GM20000 (cell line): ENCODE data around the gene NUTF2.

ENCODE experiments used
- DNase-seq: peaks from one replicate; pipeline ENCODE4 v3.0.0; 2012; ENCODE audit warnings: low spot score
- TF ChIP-seq, protein P1 (sequence below): IDR thresholded peaks from 2 replicates; pipeline ENCODE4 v1.5.1; 2012; ENCODE audit warnings: mild to moderate bottlenecking, control low read depth; ENCODE audit errors: extremely low read depth, missing control alignments

Gene NUTF2

DNA sequence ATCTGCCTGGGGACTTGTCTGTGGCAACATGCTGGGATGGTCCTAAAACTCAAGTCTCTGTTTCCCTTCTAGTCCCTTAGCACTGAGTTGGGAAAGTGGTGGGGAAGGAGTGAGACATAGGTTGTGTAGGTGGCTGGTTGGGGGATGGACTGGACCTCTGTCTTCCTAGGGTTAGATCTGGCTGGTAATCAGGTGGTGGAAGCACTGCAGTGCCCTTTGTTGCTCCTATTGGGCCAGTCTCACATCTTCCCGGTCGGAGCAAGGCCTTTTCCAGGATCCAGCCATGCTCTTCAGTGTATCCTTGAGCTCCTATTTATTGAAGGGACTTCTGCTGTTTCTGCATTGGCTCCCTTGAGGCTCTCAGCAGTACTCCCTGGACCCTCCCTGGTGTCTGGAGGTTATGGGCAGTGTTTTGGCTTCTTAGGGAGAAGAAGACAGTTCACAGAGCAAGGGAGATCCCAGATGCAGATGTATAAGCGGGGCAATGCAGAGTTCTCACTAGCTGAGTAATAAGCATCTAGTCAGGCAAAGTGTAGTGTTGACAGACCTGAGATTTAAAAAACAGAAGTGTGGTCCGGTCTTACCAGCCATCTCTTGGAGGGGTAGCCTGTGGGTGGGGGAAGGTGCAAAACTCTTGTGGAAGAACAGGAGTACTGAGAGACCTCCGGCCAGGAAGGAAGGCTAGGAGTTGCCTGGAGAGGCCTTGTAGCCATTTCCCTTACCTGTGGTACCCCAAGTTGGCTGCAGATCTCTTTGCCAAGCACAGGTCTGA lies 1.3 kb upstream of the NUTF2 start:
- DNase-seq, result peak; percentile 34
- TF ChIP-seq, protein P1, sequence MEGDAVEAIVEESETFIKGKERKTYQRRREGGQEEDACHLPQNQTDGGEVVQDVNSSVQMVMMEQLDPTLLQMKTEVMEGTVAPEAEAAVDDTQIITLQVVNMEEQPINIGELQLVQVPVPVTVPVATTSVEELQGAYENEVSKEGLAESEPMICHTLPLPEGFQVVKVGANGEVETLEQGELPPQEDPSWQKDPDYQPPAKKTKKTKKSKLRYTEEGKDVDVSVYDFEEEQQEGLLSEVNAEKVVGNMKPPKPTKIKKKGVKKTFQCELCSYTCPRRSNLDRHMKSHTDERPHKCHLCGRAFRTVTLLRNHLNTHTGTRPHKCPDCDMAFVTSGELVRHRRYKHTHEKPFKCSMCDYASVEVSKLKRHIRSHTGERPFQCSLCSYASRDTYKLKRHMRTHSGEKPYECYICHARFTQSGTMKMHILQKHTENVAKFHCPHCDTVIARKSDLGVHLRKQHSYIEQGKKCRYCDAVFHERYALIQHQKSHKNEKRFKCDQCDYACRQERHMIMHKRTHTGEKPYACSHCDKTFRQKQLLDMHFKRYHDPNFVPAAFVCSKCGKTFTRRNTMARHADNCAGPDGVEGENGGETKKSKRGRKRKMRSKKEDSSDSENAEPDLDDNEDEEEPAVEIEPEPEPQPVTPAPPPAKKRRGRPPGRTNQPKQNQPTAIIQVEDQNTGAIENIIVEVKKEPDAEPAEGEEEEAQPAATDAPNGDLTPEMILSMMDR, result no peak

DNA sequence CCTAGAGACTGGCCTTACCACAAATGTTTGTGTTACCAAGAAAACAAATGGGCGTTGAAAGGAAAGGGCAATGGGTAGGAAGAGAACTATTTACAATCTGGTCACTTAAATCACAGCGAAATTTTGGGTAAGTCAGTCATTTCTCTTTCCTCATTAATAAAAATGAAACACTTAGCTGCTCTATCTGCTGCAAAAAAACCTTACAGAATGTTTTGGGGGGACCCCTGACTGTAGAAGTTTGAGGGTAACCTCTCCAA lies 742 bp upstream of the NUTF2 start:
- DNase-seq, result peak; percentile 19
- TF ChIP-seq, protein P1, result no peak

DNA sequence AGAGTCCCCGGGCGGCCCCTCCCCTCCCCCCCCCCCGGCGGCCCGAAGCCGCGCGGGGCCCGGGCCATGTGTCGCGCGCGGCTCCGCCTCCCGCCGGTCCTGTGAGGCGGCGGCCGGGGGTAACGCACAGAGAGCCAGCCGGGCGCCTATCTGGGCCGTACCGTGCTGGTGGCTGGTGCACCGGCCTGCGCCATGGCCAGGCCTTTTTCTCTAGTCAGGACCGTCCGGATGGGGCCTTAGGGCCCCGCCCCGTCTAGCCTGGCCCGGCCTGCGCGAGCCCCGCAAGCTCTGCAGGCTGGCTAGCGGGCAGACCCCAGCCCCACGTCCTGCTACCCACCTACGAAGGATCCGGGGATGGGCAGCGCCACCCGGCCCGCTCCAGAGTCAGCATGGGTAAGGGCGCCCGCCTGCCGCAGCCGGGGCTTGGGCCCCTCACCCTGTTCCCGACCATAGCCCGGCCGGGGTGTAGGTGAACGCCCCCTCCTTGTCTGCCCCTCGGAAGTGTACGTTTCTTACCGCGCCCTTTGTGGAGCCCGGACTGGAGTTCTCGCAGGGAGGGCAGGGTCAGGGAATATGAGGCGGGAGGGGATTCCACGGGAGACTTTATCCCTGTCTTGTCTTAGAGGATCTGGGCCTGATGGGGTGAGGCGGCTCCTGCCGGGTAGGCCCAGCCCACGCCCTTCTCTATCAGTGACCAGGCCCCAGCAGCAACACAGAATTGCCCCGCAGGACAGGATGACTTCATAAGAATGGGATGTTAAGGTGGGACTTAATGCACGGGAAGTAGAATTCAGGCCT lies 530 bp downstream of the NUTF2 start, which contains the start of gene CENPT:
Gene CENPT, minus strand, starts transcription at position 630 of the 798 bp plus-strand sequence. CDS start 13,834 bp downstream, outside the sequence.
- TF ChIP-seq, protein P1, result no peak
- peak; percentile 34 for DNase-seq

DNA sequence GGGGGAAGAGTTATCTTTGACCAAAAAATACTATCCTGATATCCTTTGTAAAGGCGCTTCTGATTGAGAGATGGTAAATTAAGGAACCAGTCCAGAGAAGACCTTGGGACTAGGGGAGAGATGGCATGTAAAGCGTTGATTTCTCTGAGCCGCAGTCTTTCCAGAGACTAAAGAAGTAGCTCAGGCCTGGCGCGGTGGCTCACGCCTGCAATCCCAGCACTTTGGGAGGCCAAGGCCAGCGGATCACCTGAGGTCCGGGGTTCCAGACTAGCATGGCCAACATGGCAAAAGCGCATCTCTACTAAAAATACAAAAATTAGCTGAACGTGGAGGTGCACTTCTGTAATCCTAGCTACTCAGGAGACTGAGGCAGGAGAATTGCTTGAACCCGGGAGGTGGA lies 1.4 kb downstream of the NUTF2 start:
- TF ChIP-seq, protein P1, result no peak
- no peak for DNase-seq

DNA sequence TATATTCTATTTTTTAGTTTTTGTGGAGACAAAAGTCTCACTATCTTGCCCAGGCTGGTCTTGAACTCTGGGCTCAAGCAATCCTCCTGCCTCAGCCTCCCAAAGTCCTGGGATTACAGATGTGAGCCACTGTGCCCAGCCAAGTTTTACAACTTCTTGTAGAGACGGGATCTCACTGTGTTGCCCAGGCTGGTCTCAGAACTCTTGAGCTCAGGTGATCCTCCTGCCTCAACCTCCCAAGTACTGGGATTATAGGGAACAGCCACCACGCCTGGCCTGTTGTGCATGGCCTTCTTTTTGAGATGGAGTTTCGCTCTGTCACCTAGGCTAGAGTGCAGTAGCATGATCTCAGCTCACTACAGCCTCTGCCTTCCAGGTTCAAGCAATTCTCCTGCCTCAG lies 6.9 kb downstream of the NUTF2 start:
- no peak for DNase-seq
- TF ChIP-seq, protein P1, result no peak

DNA sequence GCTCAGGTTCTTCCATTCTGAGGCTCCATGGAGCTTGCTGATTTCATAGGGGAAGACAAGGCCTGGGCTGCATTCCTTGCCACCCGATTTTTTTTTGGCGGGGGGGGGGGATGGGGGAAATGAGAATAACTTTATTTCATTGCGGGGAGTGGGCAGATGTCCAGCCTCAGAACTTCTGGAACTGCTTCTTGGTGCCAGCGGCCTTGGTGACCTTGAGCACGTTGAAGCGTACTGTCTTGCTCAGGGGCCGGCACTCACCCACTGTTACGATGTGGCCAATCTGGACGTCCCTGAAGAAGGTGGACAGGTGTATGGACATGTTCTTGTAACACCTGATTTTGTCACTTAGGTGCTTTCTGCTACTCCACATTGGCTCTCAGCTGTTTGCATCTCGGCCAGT lies 9.1 kb downstream of the NUTF2 start:
- TF ChIP-seq, protein P1, result no peak
- no peak for DNase-seq

DNA sequence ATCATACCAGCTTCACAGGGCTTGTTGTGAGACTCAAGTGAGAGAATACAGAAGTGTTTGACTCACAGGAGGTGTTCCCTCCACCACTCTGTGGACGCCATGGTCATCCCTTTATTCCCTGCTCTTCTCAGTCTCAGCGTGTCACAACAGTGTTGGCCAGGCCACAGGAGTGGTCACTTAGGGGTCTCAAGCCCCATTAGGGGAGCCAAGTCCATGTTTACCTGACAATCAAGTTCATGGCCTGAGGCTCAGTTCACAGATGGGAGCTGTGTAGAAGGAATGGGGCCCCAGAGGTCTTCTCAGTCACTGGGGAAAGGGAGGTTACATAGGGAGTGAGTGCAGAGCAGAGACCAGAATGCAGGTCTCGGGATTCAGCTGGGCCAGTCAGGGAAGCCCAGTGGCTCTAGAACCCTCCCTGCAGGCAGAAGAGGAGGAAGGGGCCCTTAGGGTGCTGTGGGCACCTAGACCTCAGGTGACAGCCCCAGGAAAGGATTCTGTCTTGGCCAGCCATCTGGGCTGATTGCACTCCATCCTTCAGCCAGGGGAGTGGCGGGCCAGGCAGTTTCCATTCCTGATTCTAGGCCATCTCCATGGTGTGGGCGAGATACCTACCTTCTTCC lies 10.3 kb downstream of the NUTF2 start:
- no peak for DNase-seq
- TF ChIP-seq, protein P1, result no peak
